HUES64 (cell line): Measurements from ENCODE around the gene NOTUM.

Experiments
- H3K27ac ChIP-seq: 2 replicates; pipeline ENCODE4 v1.7.0; 2013; ENCODE audit warnings: low read depth, low read length, inconsistent platforms
- H3K27me3 ChIP-seq: 2 replicates; pipeline ENCODE4 v1.6.1; 2013; ENCODE audit warnings: mild to moderate bottlenecking, low read length; ENCODE audit not compliant: insufficient read depth
- H3K36me3 ChIP-seq: 2 replicates; pipeline ENCODE4 v1.6.1; 2013; ENCODE audit warnings: mild to moderate bottlenecking, low read length; ENCODE audit not compliant: insufficient read depth
- H3K4me1 ChIP-seq: 2 replicates; pipeline ENCODE4 v1.6.1; 2013; ENCODE audit warnings: mild to moderate bottlenecking, low read length, moderate library complexity; ENCODE audit not compliant: insufficient read depth
- H3K4me3 ChIP-seq: 2 replicates; pipeline ENCODE4 v1.5.1; 2013; ENCODE audit warnings: mild to moderate bottlenecking, low read length, moderate library complexity
- H3K9ac ChIP-seq: 2 replicates; pipeline ENCODE4 v1.6.1; 2013; ENCODE audit warnings: mild to moderate bottlenecking, low read depth, low read length
- H3K9me3 ChIP-seq: 2 replicates; pipeline ENCODE4 v1.6.1; 2013; ENCODE audit warnings: low read depth, low read length; ENCODE audit not compliant: insufficient read depth
- WGBS: fragments of 150-250, 120-280 bp; methylation state at CpG from one replicate; pipeline ENCODE4 v1.1.7; 2013; ENCODE audit warnings: missing lambda C conversion rate; 5-methylcytosine and 5-hydroxymethylcytosine counted together

Gene NOTUM

GRCh38 chr17:82003411-82004381 is 42.7 kb upstream of the NOTUM start:
- Histone ChIP-seq H3K27ac (0 out of 2 replicates have a peak overlapping the region, but pooled peaks have one; percentile 18), H3K27me3 (no peaks in the 10 kb centered on the region), H3K4me1 (no peaks in the 10 kb centered on the region; the same call in 1 of the 2 replicates), H3K9me3 (no peaks in the 10 kb centered on the region), H3K9ac (0 out of 2 replicates have a peak overlapping the region, but pooled peaks have one; percentile 30), H3K4me3 (no peak overlapping the region), H3K36me3 (no peaks in the 10 kb centered on the region)
- WGBS = 78% methylated on average over 53 of the region's 53 CpGs

GRCh38 chr17:82001571-82002056 is 40.6 kb upstream of the NOTUM start:
- 90% methylated on average over 17 of the region's 17 CpGs for WGBS
- H3K9me3 ChIP-seq = no peaks in the 10 kb centered on the region
- no peaks in the 10 kb centered on the region; the same call in 1 of the 2 replicates for H3K4me1 ChIP-seq
- 0 out of 2 replicates have a peak, but pooled peaks cover 5% of the 10 kb centered on the region for H3K36me3 ChIP-seq
- H3K4me3 ChIP-seq = no peak overlapping the region
- H3K9ac ChIP-seq = no peak overlapping the region
- no peak overlapping the region for H3K27ac ChIP-seq
- no peaks in the 10 kb centered on the region for H3K27me3 ChIP-seq

- Histone ChIP-seq H3K9me3 (no peaks in the 10 kb centered on the region), H3K9ac (no peak overlapping the region), H3K4me3 (no peak overlapping the region), H3K27me3 (no peaks in the 10 kb centered on the region), H3K36me3 (0 out of 2 replicates have a peak, but pooled peaks cover 5% of the 10 kb centered on the region), H3K4me1 (no peaks in the 10 kb centered on the region; the same call in 1 of the 2 replicates), H3K27ac (no peak overlapping the region)
- 93% methylated on average over 32 of the region's 32 CpGs for WGBS
Measured at GRCh38 chr17:82000803-82001570, 40.0 kb upstream of the NOTUM start.

GRCh38 chr17:81999976-82000802 is 39.2 kb upstream of the NOTUM start:
- 91% methylated on average over 36 of the region's 36 CpGs for WGBS
- Histone ChIP-seq H3K9me3 (no peaks in the 10 kb centered on the region), H3K4me1 (no peaks in the 10 kb centered on the region; the same call in 1 of the 2 replicates), H3K27me3 (no peaks in the 10 kb centered on the region), H3K9ac (no peak overlapping the region), H3K36me3 (0 out of 2 replicates have a peak, but pooled peaks cover 5% of the 10 kb centered on the region), H3K4me3 (no peak overlapping the region), H3K27ac (no peak overlapping the region)

GRCh38 chr17:81999587-81999975 is 38.6 kb upstream of the NOTUM start:
- WGBS = 98% methylated on average over 12 of the region's 12 CpGs
- Histone ChIP-seq H3K27me3 (no peaks in the 10 kb centered on the region), H3K27ac (no peak overlapping the region), H3K9me3 (no peaks in the 10 kb centered on the region), H3K36me3 (0 out of 2 replicates have a peak, but pooled peaks cover 5% of the 10 kb centered on the region), H3K9ac (no peak overlapping the region), H3K4me1 (no peaks in the 10 kb centered on the region; the same call in 1 of the 2 replicates), H3K4me3 (no peak overlapping the region)

- Histone ChIP-seq H3K4me3 (no peak overlapping the region), H3K9ac (no peak overlapping the region), H3K9me3 (no peaks in the 10 kb centered on the region), H3K27ac (no peak overlapping the region), H3K27me3 (no peaks in the 10 kb centered on the region), H3K36me3 (0 out of 2 replicates have a peak, but pooled peaks cover 5% of the 10 kb centered on the region), H3K4me1 (peaks cover 3% of the 10 kb centered on the region; the same call in 1 of the 2 replicates)
- 94% methylated on average over 14 of the region's 14 CpGs for WGBS
Measured at GRCh38 chr17:81998691-81999438, 37.9 kb upstream of the NOTUM start.

- no peak overlapping the region for H3K4me3 ChIP-seq
- no peaks in the 10 kb centered on the region for H3K9me3 ChIP-seq
- H3K9ac ChIP-seq = no peak overlapping the region
- H3K4me1 ChIP-seq = peaks cover 6% of the 10 kb centered on the region; the same call in 1 of the 2 replicates
- WGBS = 95% methylated on average over 7 of the region's 7 CpGs
- 0 out of 2 replicates have a peak, but pooled peaks cover 5% of the 10 kb centered on the region for H3K36me3 ChIP-seq
- no peak overlapping the region for H3K27ac ChIP-seq
- H3K27me3 ChIP-seq = no peaks in the 10 kb centered on the region
Measured at GRCh38 chr17:81998212-81998611, 37.2 kb upstream of the NOTUM start.

- Histone ChIP-seq H3K27me3 (no peaks in the 10 kb centered on the region), H3K27ac (no peak overlapping the region), H3K9me3 (no peaks in the 10 kb centered on the region), H3K36me3 (0 out of 2 replicates have a peak, but pooled peaks cover 5% of the 10 kb centered on the region), H3K4me1 (peaks cover 17% of the 10 kb centered on the region; the same call in 1 of the 2 replicates), H3K9ac (no peak overlapping the region; the same call in 1 of the 2 replicates), H3K4me3 (no peak overlapping the region)
- 95% methylated on average over 30 of the region's 30 CpGs for WGBS
Measured at GRCh38 chr17:81996757-81997441, 35.9 kb upstream of the NOTUM start.

GRCh38 chr17:81996232-81996756 is 35.3 kb upstream of the NOTUM start:
- Histone ChIP-seq H3K36me3 (0 out of 2 replicates have a peak, but pooled peaks cover 5% of the 10 kb centered on the region), H3K9me3 (no peaks in the 10 kb centered on the region), H3K4me1 (peaks cover 22% of the 10 kb centered on the region; the same call in 1 of the 2 replicates), H3K27ac (no peak overlapping the region), H3K9ac (no peak overlapping the region), H3K27me3 (no peaks in the 10 kb centered on the region), H3K4me3 (no peak overlapping the region)
- WGBS = 94% methylated on average over 28 of the region's 28 CpGs
